Kidney glomerular epithelial cell (primary cell): Measurements from ENCODE around the gene TNP1.

ENCODE experiments used
- DNase-seq: peaks from one replicate; lab custom pipeline; 2025; lab: John Stamatoyannopoulos, UW

The TNP1 gene

GRCh38 chr2:216873573-216873972 is 13.7 kb upstream of the TNP1 start:
- DNase-seq: no peak

GRCh38 chr2:216872624-216873023 is 12.8 kb upstream of the TNP1 start:
- DNase-seq: no peak

- no peak for DNase-seq
These were observed 12.2 kb upstream of the TNP1 start for GRCh38 chr2:216872040-216872439.

DNA sequence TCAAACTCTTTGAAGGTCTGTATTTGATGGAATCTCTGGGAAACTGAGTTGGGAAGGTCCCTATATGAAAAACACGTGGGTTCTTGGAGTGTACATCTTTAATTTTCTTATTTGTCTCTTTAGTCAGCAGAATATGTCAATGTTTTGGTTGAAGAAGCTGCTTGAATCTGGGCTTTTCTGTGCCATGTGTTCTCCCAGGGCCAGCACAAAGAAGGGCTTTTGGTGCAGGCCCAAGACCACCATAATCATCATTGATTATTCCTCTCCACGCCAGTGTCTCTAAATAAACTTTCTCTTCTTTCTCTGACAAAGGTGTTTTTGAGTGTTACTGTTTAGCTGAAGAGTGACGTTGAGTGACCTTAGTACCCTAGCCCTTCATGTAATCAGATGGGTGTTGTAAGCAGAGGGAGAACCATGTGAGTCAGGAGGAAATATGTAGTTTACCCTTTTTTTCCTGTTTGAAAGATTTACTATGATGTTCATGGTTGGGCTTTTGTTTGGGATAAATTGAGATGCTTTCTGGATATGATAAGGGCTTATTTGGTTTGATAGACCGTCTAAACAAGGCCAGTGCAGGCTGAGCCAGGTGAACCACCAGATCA is 11.6 kb upstream of the TNP1 start:
- no peak for DNase-seq

- no peak for DNase-seq
These were observed 10.9 kb upstream of the TNP1 start for GRCh38 chr2:216870508-216871332.

DNA sequence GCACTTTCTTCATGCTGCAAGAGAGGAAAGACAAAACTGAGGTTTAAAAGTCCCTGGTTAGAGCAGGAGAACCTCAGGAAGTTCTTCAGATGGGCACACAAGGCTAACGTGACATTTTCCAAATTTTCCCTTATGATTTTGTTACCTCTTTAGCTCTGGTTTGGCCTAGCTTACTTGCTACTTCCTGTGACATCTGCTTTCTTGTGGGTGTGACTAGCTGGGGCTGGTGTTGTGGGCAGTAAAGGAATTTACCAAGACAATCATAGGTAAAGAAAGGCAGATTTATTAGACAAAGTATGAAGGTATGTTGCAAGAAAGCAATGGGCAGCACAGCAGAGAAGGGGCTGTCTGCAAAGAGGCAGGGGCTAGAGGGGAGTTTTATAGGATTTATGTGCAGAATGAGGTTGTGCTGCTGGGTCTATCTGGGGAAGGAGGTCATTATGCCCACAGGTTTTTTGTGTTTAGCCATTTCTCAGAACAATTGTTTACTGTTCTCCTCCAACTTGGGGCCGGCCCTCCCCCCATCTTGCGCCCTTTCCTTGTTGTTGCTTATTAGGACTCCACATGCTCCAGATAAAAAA is 6.7 kb upstream of the TNP1 start:
- DNase-seq: no peak

DNA sequence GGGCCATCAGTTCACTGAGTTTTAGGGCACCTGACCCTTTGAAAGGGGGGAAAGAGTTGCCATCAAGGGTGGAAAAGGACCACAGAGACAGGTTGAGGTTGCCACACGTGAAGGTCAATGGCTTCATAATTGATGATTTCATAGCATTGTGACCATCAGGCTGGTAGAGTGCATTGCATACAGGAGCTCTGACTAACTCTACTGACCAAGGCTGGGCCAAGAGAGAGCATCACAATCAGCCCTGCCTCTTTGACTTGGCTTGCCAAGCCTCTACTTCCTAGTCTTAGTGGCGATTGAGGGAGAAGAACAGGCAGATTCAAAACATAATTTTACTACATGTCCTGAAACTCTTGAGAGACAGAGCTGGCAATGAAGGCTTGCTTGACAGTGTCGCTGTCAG is 5.8 kb upstream of the TNP1 start:
- no peak for DNase-seq

GRCh38 chr2:216863946-216864345 is 4.1 kb upstream of the TNP1 start:
- DNase-seq: no peak

GRCh38 chr2:216862628-216863398 is 2.9 kb upstream of the TNP1 start:
- DNase-seq: no peak

DNA sequence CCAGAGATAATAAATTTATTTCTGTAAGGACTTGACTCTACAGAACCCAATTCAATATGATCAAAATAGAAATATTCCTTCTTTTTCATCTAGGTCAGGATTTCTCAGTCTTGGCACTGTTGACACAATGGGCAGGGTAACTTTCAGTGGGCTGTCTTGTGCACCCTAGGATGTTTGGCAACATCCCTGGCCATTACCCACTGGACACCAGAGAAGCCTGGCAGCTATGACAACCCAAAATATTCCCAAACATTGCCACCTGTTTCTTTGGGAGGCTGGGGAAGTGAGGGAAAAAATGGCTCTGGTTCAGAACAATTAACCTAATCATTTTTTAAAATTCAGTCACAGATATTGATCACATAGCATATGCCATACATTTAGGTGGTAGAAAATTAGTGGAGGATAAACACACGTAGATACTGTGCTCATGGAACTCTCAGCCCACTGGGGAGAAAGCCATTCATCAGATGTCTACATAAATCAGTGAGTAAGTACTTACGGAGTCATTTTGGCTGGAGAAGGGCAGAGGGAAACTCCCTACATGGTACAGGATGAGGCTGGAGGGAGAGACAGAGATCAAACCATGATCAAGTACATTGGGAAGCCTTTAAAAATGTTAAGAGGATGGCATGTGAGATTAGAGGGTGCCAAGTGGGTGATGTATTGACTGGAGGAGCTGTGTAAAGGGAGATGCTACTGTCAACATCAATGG is 718 bp upstream of the TNP1 start:
- no peak for DNase-seq

GRCh38 chr2:216858312-216858711 is 1.6 kb downstream of the TNP1 start:
- no peak for DNase-seq

GRCh38 chr2:216857131-216857550 is 2.7 kb downstream of the TNP1 start:
- no peak for DNase-seq

GRCh38 chr2:216856406-216857065 is 3.3 kb downstream of the TNP1 start:
- no peak for DNase-seq

DNA sequence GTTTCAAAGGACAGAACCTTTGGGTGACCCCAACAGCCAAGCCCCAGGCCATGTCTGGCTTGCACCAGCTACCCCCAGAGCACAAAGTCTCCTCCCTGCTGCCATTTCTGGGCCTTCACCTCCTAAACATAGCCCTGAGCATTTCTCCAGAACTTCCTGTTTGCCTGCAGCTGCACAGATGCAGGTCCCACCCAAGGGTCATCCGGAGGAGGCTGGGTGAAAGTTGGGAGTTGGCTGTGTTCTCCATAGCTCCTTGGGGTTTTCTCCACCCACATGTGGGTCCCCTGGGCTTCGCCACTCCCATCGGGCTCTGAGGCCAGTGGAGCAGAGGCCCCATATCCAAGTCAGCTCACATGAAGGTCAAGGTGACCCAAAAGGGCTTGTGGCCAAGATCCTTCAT is 4.3 kb downstream of the TNP1 start:
- DNase-seq: no peak

GRCh38 chr2:216855079-216855478 is 4.8 kb downstream of the TNP1 start:
- DNase-seq: no peak

DNA sequence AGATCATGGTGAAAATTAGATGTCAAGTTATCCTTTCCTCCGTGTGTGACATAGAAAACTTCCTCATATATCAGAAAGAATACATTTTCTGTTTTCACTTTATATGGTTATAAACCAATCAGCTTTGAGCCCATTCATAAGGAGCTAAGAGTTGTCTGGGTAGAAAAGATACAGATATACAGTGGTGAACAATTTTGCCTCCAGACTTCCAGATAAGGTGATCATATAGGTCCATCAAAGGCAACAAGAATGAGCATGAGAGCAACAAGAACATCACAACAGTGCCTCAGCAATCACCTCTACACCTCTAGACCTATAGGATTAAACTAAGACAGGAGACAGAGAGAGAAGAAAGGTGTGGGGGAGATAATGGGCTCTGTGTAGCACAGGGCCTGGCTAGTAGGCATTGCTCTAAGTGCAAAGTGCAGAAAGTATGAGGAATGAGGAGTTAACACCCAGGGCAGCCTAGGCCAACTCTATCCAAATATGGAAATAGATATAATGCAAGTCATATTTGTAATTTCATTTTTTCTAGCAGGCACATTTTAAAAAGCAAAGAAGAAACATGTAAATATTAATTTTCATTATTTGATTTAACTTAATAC is 8.3 kb downstream of the TNP1 start:
- no peak for DNase-seq

- DNase-seq: no peak
These were observed 9.1 kb downstream of the TNP1 start for GRCh38 chr2:216850665-216851322.

GRCh38 chr2:216849987-216850386 is 9.9 kb downstream of the TNP1 start:
- no peak for DNase-seq

DNA sequence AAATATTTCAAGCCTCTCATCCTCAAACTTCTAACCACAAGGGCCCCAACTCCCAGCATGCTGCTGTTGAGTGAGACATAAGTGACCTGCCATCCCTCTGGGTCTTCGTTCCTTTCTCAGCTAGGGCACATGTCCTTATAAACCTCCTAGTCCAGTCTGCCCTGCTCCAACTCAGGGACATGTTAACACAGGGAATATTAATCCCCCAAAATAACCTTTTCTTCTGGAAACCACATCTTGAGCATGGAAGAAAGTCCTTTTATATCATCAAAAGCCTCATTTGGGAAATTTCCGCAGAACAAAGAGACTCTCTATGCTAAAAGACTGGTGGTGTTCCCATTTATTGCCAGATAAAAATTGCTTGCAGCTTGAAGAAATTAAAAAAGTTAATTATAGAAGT is 14.4 kb downstream of the TNP1 start:
- DNase-seq: no peak

GRCh38 chr2:216842636-216843035 is 17.2 kb downstream of the TNP1 start:
- no peak for DNase-seq
